OCI-LY7 (cell line): ENCODE data around the gene MYO9B.

Source experiments
- CTCF ChIP-seq: fragments of 200-600 bp; sonication (generic); conservative IDR thresholded peaks from 2 replicates; pipeline ENCODE4 v1.5.1; 2014; ENCODE audit warnings: mild to moderate bottlenecking, antibody characterized with exemption, low read length, moderate library complexity, mixed read lengths
- EZH2phosphoT487 ChIP-seq: fragments of 200-600 bp; sonication (generic); IDR thresholded peaks from 2 replicates; pipeline ENCODE4 v1.6.1; 2018; ENCODE audit warnings: low read depth, borderline replicate concordance, mild to moderate bottlenecking, mixed run types, antibody characterized with exemption, low read length, moderate library complexity, mixed read lengths

- TF ChIP-seq CTCF: no peak
- TF ChIP-seq EZH2phosphoT487: no peak
Measured at GRCh38 chr19:17109300-17109699, 33.7 kb downstream of the MYO9B start.
